Suprapubic skin (tissue), 4 donors: Measurements from ENCODE around the gene PAOX. TPM values are rescaled to one million over a fixed set of nuclear protein-coding genes. Genes with fewer than 3 reads are reported as not detected.

Experiments used
- DNase-seq, 2 donors: peaks; one replicate each; pipeline ENCODE4 v3.0.0-alpha.2; 2019; ENCODE audit warnings: low spot score in 2 of 2
- H3K27ac ChIP-seq: fragments of 200-600 bp; sonication (generic); one replicate; pipeline ENCODE4 v1.5.1; 2019
- H3K27me3 ChIP-seq: fragments of 200-600 bp; sonication (generic); one replicate; pipeline ENCODE4 v1.5.1; 2019
- H3K36me3 ChIP-seq: fragments of 200-600 bp; sonication (generic); one replicate; pipeline ENCODE4 v1.5.1; 2019
- H3K4me1 ChIP-seq: fragments of 200-600 bp; sonication (generic); one replicate; pipeline ENCODE4 v1.5.1; 2019
- H3K4me3 ChIP-seq: fragments of 200-600 bp; sonication (generic); one replicate; pipeline ENCODE4 v1.5.1; 2019; ENCODE audit warnings: mild to moderate bottlenecking
- H3K9me3 ChIP-seq: fragments of 200-600 bp; sonication (generic); one replicate; pipeline ENCODE4 v1.5.1; 2019
- CTCF ChIP-seq, 2 donors: fragments of 200-600 bp in 1 of 2; fragments of 450-650 bp in 1 of 2; sonication (generic) in 1 of 2; IDR thresholded peaks; one replicate each; pipeline ENCODE4 v1.5.1; 2016 to 2019; ENCODE audit warnings: antibody characterized with exemption in 2 of 2, mild to moderate bottlenecking in 1 of 2, moderate library complexity in 1 of 2
- EP300 ChIP-seq: sonication (generic); formaldehyde crosslinking; IDR thresholded peaks from one replicate; pipeline ENCODE4 v1.6.1; 2017; ENCODE audit warnings: antibody characterized with exemption
- POLR2A ChIP-seq, 2 donors: fragments of 450-650 bp; IDR thresholded peaks; one replicate each; pipeline ENCODE4 v1.6.1; 2017; ENCODE audit warnings: antibody characterized with exemption in 2 of 2, mild to moderate bottlenecking in 2 of 2, moderate library complexity in 2 of 2
- POLR2AphosphoS5 ChIP-seq, 3 donors: sonication (generic); formaldehyde crosslinking; IDR thresholded peaks; one replicate each; pipeline ENCODE4 v1.6.1; 2017; ENCODE audit warnings: antibody characterized with exemption in 3 of 3
- WGBS: methylation state at CpG from one replicate; pipeline ENCODE4 v1.1.5; 2018; 5-methylcytosine and 5-hydroxymethylcytosine counted together
- total RNA-seq, 4 donors: library from RNA; depleted of rRNA; stranded (reverse); fragments of >200 nt; gene quantifications; one replicate each; pipeline ENCODE4 v1.1.0, GENCODE V29; 2016

The PAOX gene
- total RNA-seq, 4 donors from 2014 or later, result 7.8 to 23.4 (median 14.3) TPM

GRCh38 chr10:133357285-133358161 is 21.5 kb upstream of the PAOX start, which contains the start of gene FUOM:
TSS of gene FUOM (minus strand) at chr10:133358019. CDS start at chr10:133358007, 12 bp downstream.
- peak within 1 kb of the TSS; percentile 64 for H3K27ac ChIP-seq
- H3K9me3 ChIP-seq, result no peaks in the 10 kb centered on the region
- no peak for DNase-seq
- H3K27me3 ChIP-seq, result no peaks in the 10 kb centered on the region
- peaks cover 35% of the 10 kb centered on the region for H3K4me1 ChIP-seq
- TF ChIP-seq EP300 (no peak), CTCF (IDR thresholded peaks at IDR 0.05) (no peak)
- peaks cover 8% of the 10 kb centered on the region for H3K36me3 ChIP-seq
- 7% methylated on average over 5 of the region's 83 CpGs for WGBS
- peak within 1 kb of the TSS; percentile 78 for H3K4me3 ChIP-seq

- H3K27ac ChIP-seq, result peak overlapping the region; percentile 29
- TF ChIP-seq POLR2A (IDR thresholded peaks at IDR 0.05) (no peak), POLR2AphosphoS5 (IDR thresholded peaks at IDR 0.05) (no peak), CTCF (IDR thresholded peaks at IDR 0.05) (no peak), EP300 (no peak)
- peaks cover 32% of the 10 kb centered on the region for H3K4me1 ChIP-seq
- no peaks in the 10 kb centered on the region for H3K27me3 ChIP-seq
- WGBS, result 64% methylated on average over 7 of the region's 41 CpGs
- peak overlapping the region; percentile 78 for H3K4me3 ChIP-seq
- no peak for DNase-seq
- H3K9me3 ChIP-seq, result no peaks in the 10 kb centered on the region
- H3K36me3 ChIP-seq, result peaks cover 13% of the 10 kb centered on the region
Measured at GRCh38 chr10:133358162-133358924, 20.7 kb upstream of the PAOX start.

- Histone ChIP-seq H3K9me3 (no peaks in the 10 kb centered on the region), H3K4me3 (no peak overlapping the region), H3K36me3 (peaks cover 16% of the 10 kb centered on the region), H3K27me3 (no peaks in the 10 kb centered on the region), H3K27ac (peak overlapping the region; percentile 29), H3K4me1 (peaks cover 29% of the 10 kb centered on the region)
- 69% methylated on average over 11 of the region's 11 CpGs for WGBS
- DNase-seq, result no peak
- TF ChIP-seq POLR2AphosphoS5 (IDR thresholded peaks at IDR 0.05), result no peak
- TF ChIP-seq CTCF (IDR thresholded peaks at IDR 0.05), result no peak
- no peak for TF ChIP-seq EP300
Measured at GRCh38 chr10:133358925-133359310, 20.1 kb upstream of the PAOX start.

GRCh38 chr10:133359554-133359971 is 19.5 kb upstream of the PAOX start:
- Histone ChIP-seq H3K27me3 (no peaks in the 10 kb centered on the region), H3K4me1 (peaks cover 32% of the 10 kb centered on the region), H3K27ac (no peak overlapping the region), H3K36me3 (peaks cover 22% of the 10 kb centered on the region), H3K9me3 (no peaks in the 10 kb centered on the region), H3K4me3 (no peak overlapping the region)
- TF ChIP-seq EP300 (no peak), POLR2A (IDR thresholded peaks at IDR 0.05) (no peak), CTCF (IDR thresholded peaks at IDR 0.05) (no peak), POLR2AphosphoS5 (IDR thresholded peaks at IDR 0.05) (no peak)
- DNase-seq, result no peak
- 30% methylated on average over 6 of the region's 6 CpGs for WGBS
